Measurements from ENCODE around the gene PLCG1. TPM values are rescaled to one million over a fixed set of nuclear protein-coding genes. Genes with fewer than 3 reads are reported as not detected.

The PLCG1 gene
- polyA plus RNA-seq, 1 experiment, result 54.6 TPM

GRCh38 chr20:41200446-41201202, 63.3 kb downstream of the PLCG1 start:
- H3K9me3 ChIP-seq (ENCODE audit: control insufficient read depth, insufficient read depth, low read length), result peaks cover 14% of the 10 kb centered on the region
- no peak overlapping the region for H3K27ac ChIP-seq (ENCODE audit: low read depth, low read length)
- H3K27me3 ChIP-seq (ENCODE audit: control insufficient read depth, insufficient read depth, low read length), result no peaks in the 10 kb centered on the region
- POLR2A ChIA-PET, result no interaction called here
- H3K4me3 ChIP-seq (ENCODE audit: low read depth, low read length), result no peak overlapping the region
- CTCF ChIA-PET, result interaction anchor here (1.3 kb wide), 1 partner anchor 139 kb away, joined by 3 read pairs; no protein-coding TSS in a partner anchor
- TF ChIP-seq, protein P1, sequence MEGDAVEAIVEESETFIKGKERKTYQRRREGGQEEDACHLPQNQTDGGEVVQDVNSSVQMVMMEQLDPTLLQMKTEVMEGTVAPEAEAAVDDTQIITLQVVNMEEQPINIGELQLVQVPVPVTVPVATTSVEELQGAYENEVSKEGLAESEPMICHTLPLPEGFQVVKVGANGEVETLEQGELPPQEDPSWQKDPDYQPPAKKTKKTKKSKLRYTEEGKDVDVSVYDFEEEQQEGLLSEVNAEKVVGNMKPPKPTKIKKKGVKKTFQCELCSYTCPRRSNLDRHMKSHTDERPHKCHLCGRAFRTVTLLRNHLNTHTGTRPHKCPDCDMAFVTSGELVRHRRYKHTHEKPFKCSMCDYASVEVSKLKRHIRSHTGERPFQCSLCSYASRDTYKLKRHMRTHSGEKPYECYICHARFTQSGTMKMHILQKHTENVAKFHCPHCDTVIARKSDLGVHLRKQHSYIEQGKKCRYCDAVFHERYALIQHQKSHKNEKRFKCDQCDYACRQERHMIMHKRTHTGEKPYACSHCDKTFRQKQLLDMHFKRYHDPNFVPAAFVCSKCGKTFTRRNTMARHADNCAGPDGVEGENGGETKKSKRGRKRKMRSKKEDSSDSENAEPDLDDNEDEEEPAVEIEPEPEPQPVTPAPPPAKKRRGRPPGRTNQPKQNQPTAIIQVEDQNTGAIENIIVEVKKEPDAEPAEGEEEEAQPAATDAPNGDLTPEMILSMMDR (IDR thresholded peaks at IDR 0.05; ENCODE audit: low read depth, low read length), result no peak
- DNase-seq (ENCODE audit: low read depth, low spot score), result no peak

GRCh38 chr20:41201760-41202159, 64.4 kb downstream of the PLCG1 start:
- TF ChIP-seq, protein P1 (IDR thresholded peaks at IDR 0.05; ENCODE audit: low read depth, low read length), result no peak
- no peak for DNase-seq (ENCODE audit: low read depth, low spot score)
- POLR2A ChIA-PET, result no interaction called here
- Histone ChIP-seq H3K27me3 (ENCODE audit: control insufficient read depth, insufficient read depth, low read length) (no peaks in the 10 kb centered on the region), H3K4me3 (ENCODE audit: low read depth, low read length) (no peak overlapping the region), H3K9me3 (ENCODE audit: control insufficient read depth, insufficient read depth, low read length) (peaks cover 14% of the 10 kb centered on the region), H3K27ac (ENCODE audit: low read depth, low read length) (no peak overlapping the region)
- CTCF ChIA-PET, result interaction anchor here (1.0 to 1.3 kb wide), 2 partner anchors 31 to 138 kb away, joined by 3 to 5 read pairs; no protein-coding TSS in a partner anchor

DNA sequence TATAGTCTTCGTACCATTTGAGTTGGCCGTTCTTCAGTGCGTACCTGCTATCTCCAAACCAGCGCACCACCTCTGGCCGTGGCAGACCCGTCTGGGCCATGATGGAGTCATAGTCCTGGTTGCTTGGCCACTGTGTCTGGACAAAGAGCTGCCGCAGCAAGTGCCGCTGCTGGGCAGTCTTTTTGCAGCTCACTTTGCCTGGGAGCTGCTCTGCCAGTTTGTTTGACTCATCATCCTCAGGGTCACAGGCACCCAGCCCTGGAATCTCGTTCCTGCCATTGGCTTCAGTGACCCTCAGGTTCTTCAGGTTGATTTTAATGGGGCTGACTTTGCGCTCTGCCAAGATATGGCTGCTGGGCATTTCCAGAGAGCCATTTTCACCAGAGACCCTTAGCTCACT, 65.1 kb downstream of the PLCG1 start:
- no peak overlapping the region for H3K27ac ChIP-seq (ENCODE audit: low read depth, low read length)
- CTCF ChIA-PET, result no interaction called here
- peaks cover 14% of the 10 kb centered on the region for H3K9me3 ChIP-seq (ENCODE audit: control insufficient read depth, insufficient read depth, low read length)
- TF ChIP-seq, protein P1 (IDR thresholded peaks at IDR 0.05; ENCODE audit: low read depth, low read length), result no peak
- no peaks in the 10 kb centered on the region for H3K27me3 ChIP-seq (ENCODE audit: control insufficient read depth, insufficient read depth, low read length)
- no peak for DNase-seq (ENCODE audit: low read depth, low spot score)
- POLR2A ChIA-PET, result no interaction called here
- H3K4me3 ChIP-seq (ENCODE audit: low read depth, low read length), result no peak overlapping the region

GRCh38 chr20:41203660-41204059, 66.3 kb downstream of the PLCG1 start:
- POLR2A ChIA-PET, result no interaction called here
- no peak overlapping the region for H3K4me3 ChIP-seq (ENCODE audit: low read depth, low read length)
- no peaks in the 10 kb centered on the region for H3K27me3 ChIP-seq (ENCODE audit: control insufficient read depth, insufficient read depth, low read length)
- H3K27ac ChIP-seq (ENCODE audit: low read depth, low read length), result no peak overlapping the region
- TF ChIP-seq, protein P1 (IDR thresholded peaks at IDR 0.05; ENCODE audit: low read depth, low read length), result no peak
- peaks cover 10% of the 10 kb centered on the region for H3K9me3 ChIP-seq (ENCODE audit: control insufficient read depth, insufficient read depth, low read length)
- no peak for DNase-seq (ENCODE audit: low read depth, low spot score)
- CTCF ChIA-PET, result interaction anchor here (0.6 kb wide), 1 partner anchor 10 kb away, joined by 3 read pairs; no protein-coding TSS in a partner anchor

All from AG04450 (cell line).